ENCODE results near the gene SMAD3.

DNA sequence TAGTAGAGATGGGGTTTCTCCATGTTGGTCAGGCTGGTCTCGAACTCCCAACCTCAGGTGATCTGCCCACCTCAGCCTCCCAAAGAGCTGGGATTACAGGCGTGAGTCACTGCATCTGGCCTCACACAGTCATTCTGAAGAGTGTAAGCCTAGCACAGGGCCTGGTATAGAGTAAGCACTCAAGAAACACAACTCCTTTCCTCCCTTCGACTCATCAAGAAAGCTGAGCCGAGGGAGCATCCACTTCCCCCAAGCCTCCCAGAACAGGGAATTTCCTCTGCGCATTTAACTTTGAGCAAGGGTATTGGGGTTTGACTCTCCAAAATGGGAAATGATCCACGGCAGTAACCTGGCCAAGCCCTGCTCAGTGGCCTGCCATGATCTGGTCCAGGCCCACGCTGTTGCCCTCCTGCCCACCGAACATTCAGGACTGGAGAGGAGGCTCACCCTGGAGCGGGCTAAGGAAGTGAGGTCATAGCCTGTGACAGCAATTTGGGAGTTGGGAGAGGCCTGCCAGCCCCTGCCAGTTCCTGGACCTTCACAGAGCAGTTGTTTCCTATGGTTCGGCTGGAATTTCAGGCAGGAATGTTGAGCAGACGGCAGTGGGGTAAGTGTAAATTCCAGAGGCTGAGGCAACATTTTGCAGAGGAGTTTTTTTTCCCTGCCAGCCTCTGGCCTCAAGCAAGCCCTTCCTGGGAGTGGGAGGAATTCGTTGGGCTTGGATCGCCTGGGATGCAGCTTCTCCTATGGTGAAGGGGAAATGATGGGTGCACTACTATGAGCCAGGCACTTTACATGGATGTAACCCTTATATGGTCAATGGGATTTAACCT, 21.2 kb upstream of the SMAD3 start:
- TF ChIP-seq, protein P1, sequence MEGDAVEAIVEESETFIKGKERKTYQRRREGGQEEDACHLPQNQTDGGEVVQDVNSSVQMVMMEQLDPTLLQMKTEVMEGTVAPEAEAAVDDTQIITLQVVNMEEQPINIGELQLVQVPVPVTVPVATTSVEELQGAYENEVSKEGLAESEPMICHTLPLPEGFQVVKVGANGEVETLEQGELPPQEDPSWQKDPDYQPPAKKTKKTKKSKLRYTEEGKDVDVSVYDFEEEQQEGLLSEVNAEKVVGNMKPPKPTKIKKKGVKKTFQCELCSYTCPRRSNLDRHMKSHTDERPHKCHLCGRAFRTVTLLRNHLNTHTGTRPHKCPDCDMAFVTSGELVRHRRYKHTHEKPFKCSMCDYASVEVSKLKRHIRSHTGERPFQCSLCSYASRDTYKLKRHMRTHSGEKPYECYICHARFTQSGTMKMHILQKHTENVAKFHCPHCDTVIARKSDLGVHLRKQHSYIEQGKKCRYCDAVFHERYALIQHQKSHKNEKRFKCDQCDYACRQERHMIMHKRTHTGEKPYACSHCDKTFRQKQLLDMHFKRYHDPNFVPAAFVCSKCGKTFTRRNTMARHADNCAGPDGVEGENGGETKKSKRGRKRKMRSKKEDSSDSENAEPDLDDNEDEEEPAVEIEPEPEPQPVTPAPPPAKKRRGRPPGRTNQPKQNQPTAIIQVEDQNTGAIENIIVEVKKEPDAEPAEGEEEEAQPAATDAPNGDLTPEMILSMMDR (IDR thresholded peaks at IDR 0.05): no peak
- TF ChIP-seq EZH2 (IDR thresholded peaks at IDR 0.05): no peak
